Medulla oblongata (tissue), 1 donor: ENCODE measurements around the gene RPS27.
A peak's percentile ranks its signal among the peaks of the same experiment; 100 is the strongest.

Experiments
- DNase-seq: peaks from one replicate; pipeline ENCODE4 v3.0.0-alpha.2; 2015; ENCODE audit errors: extremely low spot score

Gene RPS27

DNA sequence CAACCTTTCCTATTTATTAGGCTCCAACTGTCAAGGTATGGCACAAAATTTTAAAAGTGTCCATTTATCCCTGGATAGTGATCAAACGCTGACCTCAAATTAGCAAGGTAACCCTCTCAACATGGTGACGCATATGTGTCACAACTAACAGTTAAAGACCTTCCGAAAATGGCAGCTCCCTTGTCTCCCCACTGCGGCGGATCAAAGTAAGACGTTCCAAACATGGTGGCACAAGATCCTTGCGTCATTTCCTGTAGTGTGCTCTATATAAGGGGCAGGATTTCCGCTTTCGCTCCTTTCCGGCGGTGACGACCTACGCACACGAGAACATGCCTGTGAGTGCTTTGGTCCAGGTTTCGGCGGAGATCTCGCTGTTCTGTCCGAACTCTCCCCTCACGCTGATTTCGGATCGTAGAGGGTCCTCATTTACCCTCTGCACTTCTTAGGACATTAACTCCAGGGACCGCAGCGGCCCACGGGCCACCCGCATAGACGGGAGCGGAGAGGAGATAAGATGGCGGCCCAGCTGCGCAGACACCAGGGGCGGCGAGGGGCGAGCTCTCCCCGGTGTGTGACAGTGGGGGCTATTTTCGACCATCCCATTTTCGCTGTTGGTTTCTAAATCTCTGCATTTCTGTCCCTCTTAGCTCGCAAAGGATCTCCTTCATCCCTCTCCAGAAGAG, at the start of gene RPS27:
RPS27 (plus strand) TSS at position 295 of the 683 bp plus-strand sequence; CDS start at position 330, 35 bp downstream.
- DNase-seq, result peak; percentile 99

DNA sequence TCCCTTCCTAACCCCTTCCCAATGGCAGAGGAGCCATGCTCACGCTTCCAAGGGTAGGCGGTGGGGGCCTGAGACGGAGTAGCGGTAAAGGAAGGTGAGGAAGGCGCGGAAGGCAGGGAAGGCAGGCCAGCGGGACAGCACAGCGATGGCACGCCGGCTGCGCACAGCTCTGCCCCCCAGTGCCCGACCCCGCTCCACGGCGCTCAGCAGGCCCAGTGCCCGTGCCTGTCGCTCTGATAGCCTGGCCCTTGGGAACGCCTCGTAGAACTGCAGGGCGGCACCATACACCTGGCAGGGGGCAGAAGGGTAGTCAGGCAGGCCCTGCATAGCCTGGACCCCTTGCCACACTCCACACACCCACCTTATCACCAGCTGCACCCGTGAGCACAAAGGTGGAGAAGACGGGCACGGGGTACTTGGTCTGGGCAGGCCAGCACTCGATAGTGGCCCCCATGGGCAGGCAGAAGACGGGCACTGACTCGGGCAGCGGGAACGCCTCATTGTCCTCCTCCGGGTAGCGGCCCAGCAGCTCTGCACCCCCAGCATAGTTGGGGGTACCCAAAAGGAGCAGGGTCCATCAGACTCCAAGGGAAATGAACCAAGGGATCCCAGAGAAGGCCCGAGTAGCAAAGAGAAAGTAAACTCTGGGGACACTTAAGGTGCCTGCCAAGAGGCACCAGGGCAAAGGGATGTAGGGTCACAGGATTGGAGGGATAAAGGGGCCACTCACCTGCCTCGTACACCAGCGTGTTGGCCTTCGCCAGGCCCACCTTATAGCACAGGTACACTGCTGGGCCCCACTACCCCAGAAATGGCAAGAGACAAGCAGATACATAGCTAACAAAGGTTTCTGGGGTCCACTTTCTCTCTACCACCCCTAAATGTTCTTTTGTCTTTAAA, 48.5 kb upstream of the RPS27 start:
- DNase-seq, result no peak

DNA sequence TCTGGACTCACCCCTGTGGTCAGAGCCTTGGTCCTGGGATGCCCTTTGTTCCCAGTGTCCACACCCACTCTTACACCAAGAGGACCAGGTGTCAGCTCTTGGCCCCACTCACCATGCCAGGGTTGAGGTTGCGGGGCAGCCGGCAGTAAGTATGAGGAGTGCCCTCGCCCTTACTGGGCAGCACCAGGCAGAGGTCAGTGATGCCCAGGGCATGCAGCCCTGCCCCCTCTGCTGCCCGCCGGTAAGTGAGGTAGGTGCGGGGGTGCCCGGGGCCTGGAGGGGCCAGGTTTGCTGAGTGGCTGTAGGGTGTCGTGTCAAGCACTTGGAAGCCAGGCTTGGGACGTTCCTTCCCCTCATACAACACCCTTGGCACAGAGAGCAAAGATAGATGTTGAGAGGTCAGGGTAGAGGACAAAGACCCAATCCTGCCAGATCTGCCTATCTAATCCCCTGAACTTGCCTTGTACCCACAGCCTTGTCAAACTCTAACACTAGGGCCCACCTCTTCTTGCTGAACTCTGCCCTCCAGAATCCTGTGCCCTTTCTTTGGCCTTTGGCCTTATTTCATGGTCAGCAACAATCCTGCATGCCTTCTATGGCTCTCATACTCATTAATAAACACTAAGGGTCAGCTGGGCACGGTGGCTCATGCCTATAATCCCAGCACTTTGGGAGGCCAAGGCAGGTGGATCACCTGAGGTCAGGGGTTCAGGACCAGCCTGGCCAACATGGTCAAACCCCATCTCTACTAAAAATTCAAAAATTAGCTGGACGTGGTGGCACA, 47.6 kb upstream of the RPS27 start:
- DNase-seq, result no peak

DNA sequence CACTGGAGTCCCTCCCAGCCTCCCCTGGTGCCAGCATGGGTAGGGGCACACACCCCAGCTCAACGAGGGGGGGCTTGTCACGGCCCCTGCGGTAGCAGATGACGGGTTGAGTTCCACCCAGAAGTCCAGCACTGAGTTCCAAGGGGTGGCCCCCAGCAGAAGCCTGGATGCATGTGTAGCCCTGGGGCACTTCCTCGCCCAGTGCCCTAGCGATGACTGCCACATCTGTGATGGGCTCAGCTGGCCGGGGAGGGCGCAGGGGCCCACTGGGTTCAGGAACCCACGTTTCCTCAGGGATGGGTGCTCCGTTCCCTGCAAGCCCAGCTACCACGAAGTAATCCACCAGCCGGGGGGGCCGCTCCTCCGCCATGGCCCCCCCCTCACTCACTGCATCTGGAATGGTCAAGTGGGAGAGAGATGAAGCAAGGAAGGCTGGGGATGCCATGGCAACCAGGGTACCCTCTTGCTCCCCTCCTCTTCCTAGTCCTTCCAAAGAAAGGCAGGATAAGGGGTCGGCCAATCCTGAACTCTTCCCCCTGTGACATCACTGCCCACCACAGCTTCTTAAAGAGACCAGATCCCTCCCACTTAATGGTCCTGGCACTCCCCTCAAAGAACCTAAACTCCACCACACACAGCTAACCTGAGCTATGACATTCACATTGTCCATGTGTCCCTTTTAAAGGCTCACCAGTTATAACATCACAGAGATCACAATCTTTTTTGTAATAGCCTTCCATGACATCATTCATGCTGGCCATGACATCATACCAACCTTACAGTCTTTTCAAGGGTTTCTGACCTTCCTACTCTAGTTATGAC, 46.3 kb upstream of the RPS27 start:
- DNase-seq, result no peak

DNA sequence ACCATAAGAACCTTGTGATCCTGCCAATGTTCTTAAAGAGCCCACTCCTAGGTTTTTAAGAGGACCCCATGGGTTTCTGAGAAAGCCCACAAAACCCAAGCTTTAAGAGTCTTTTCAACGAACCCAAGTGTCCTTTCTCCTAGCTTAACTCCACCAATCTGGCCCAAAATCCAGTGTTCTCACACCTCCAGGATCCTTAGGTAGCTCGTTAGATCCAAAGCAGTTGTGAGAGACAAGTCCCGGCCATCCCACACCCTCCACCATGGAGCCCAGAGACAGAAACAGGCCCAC, 45.8 kb upstream of the RPS27 start:
- no peak for DNase-seq

DNA sequence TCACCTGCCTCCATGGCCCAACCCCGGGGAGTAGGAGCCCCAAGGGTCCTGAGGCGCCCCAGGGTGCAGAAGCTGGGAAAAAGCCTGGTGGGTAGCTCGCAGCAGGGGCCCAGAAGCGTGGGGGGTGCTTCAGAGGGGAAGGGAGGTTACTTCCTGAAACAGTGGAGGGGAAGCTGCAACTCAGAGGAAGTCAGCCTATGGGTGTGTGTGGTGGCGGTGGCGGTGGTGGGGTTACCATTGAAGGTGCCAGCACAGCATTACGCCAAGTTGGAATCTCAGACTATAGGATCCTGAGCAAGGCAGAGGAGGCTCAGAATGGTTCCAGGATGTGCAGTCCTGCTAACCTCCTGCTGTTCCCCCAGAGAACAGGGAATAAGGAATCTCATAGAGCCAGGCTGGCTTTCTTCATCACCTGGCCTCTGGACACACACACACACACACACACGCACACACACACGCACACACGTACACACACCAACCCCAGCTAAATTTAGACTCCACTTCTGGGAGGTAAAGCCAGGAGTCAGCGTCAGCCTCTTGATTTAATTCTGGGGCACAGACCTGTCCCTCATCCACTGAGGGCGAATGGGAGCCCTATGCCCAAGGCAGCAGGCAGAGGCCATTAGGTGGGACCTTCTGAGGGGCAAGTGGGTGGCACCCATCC, 45.3 kb upstream of the RPS27 start:
- DNase-seq, result peak; percentile 56

DNA sequence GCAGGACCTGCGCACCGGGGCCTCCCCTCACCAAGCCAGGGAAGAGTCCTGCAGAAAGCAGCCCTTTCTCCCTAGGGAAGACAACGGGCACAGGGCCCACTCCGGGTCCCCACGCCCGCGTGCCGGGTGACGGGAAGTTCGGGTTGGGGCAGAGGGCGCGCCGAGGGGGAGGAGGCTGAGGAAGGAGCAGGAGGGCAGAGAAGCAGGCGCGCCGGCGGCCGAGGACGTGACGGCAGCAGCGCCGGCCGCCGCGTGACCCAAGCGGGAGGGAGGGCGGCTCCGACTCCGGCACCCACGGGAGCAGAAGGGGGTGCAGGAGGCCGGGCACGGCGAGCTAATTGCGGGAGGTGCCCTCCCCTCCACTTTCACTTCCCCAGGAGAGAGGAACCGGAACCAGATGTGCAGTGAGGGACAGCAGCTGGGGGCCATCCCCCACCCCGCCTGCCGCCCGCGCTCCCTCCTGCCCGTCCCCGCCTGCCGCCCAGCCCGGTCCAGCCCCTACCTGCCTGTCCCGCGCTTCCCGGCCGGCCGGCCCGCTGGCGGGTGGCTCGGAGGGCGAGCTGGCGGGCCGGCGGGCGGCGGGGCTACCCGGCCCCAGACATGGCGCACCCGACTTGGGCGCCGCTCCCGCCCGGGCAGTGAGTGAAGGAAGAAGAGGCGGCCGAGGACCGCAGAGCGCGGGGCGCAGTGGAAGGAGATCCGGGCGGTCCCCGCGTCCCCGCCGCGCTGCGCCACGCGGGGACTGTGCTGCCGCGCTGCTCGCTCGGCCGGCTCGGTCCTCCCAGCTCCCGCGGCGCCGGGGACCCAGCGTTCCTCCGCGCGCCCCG, 44.6 kb upstream of the RPS27 start:
- peak; percentile 87 for DNase-seq

DNA sequence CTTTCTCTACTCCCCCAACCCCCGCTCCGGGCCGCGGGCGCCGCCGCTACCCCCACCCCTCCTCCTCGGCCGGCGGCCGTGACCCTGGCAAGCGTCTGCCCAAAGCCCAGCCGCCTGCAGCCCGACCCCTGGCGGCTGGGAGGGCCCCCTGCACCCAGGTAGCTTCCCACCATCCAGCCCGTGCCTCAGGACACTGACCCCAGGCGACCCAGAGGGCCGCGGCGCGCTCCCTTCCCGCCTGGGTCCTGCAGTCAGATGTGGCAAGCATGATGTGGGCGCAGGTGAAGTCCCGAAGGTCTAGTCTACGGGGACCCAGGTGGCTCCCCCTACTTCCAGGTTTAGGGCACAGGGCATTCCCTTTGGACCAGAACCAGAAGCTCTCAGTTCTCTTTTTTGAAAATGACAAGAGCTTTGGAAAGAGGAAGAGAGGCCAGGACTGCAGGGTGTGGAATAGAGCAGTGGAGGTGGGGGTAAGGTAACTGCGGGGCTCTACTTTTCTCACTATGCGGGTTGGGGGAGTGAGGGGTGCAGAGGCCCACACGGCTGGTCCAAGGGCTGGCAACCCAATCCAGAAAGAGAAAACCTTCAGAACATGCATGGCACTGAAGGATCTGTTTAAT, 43.8 kb upstream of the RPS27 start, which contains the start of gene DENND4B:
DENND4B (minus strand) TSS at position 97 of the 620 bp plus-strand sequence. CDS start 2,344 bp downstream, outside the sequence.
- peak; percentile 91 for DNase-seq

DNA sequence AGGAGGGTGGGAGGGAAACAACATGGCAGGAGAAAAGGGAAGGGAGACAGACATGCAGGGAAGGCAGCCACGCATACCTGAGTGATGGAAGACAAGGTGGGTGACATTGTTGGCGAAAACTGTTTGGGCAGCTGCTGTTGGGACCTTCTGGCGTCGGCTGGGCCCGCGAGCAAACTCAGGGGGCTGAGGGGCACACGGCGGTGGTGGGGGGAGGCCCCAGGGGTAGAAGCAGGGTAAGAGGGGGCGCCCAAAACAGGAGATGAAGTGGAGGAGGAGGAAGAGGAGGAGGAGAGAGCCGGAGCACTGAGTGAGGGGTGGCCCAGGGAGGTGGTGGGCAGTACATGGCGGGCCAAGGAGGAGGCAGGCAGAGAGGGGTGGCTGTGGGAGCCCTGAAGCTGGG, 39.4 kb upstream of the RPS27 start:
- DNase-seq, result no peak

DNA sequence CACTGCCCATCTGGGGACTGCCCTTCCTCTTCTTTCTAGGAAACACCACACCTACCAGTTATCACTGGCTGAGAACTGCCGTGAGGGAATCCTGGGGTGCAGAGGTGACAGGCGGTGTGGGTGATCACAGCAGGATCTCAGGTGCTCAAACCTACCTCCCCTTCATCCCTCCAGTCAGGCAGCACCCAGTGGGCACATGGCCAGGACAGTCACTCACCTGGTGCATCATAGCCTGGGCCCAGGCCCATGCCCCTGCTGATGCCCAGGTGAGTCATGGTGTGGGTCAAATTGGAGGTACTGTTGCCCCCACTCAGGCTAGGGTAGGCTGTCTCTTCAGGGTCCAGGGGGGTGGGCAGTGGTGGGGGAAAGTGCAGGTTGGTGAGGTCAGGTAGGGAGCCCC, 38.8 kb upstream of the RPS27 start:
- no peak for DNase-seq

DNA sequence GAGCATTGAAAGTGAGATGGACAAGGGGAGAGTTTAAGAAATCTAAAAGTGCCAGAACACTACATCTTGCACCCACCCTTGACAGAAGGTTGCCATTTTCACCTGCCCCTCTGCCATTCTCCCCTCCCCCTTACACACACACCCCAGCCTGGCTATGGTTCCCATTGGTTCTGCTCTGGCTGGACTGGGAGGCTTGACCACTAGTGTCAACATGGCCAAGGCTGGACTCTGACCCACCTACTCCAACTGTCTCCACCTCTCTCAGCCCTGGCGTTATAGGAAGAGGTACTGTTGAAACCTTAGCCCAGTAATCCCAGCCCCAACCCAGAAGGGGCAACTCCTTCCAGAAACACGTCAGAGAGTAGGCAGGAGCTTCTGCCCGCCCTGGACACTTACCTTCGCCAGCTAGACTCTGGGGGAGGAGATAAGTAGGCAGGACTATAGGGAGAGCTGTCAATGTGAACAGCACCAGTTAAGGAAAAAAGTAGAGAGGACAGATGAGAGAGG, 36.6 kb upstream of the RPS27 start:
- no peak for DNase-seq

DNA sequence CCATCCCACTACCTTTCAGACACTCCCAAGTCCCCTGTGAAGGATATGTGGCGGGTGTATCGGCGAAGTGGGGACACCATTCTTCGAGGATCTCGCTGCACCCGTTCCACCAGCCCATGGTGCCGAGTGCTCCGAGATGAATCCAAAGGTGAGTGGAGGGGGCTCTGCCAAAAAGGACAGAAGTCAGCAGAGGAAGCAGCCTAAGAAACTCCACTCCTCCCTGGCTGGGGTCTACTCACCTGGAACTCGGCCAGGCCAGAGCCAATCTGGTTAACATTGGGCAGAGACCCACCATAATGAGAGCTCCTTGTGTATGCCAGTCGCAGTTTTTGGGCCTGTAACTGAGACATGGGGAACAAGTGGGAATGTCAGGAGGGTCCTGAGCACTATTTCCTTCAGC, 35.7 kb upstream of the RPS27 start:
- no peak for DNase-seq

DNA sequence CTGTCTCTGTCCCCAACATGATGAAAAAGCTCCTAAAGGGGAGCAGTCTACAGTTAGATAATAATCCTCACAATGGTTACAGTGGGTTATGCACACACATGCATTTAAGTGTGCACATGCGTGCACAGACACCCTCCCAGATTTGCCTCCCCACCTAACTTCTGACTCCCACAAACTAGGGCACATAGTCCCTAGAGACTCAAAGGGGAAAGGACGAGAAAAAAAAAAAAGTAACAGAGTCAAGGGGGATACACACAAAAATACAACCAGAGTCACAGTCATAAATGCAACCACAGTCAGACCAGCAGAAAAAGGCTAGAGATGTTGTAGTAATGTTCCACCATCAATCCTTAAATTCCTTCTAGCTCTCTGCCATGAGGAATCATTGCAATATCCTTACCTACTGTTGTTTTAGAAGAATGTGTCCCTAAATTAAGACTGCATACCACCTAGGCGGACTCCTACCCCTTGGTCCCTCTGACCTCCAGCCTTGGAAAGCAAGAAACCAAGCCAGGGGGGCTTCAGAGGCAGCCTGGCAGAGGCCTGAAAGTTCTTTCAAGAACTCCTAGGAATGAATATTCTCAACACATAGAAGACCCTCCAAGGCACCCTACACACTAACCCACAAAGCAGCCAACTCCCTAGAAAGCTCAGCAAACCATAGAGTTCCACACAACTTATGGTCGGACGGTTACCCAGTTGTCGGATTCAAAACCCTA, 33.4 kb upstream of the RPS27 start:
- no peak for DNase-seq

DNA sequence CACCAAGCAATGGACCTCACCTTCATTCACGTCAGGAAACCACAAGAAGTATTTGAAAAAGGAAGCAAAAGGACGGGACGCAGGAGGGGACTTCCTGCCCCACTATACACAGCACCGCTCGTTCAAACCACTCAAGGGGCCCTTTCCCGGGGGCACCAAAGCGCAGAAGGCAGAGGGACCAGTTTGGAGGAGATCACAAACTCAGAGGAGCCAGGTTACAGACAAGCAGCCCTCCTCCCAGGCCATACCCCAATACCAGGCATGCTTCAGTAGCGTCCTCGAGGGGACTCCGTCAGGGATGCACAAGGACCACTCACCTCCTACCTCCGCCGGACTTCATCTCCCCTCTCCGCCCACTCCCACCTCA, 32.8 kb upstream of the RPS27 start:
- no peak for DNase-seq

DNA sequence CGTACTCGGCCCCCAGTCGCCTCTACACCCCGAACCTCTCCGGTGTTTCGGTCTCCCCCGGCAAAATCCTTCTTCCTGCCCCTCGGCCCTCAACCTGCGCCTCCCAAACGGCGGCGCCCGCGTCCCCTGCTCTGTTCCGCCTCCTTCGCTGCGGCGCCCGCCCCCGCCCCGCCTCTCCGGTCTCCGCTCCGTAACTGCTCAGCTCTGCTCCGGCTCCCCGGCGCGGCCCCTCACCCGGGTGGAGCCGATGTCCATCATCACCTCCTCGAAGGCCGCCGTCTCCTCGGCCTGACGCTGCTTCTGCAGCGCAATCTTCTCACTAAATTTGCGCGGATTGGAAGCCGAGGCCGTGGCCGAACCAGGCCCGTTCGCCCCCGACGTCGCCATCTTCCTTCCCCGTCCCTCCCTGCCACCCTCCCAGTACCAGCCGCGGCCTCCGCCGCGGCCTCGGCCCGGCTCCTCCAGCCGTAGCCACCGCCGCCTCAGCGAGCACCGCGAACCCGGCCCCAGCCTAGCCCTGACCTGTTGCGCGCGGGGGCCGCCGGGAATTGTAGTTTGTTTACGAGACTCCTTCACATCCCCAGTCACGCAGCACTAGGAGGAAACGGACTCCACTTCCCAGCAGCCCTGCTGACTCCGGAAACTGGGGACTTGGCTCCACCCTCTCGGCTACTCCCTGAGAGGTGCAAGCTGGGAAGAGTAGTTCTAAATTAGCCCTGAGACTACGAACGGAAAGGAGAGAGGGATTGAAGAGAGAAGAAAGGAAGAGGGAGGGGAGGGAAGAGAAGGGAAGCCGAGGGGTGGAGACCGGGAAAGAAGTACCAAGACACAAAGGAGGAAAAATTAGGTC, 32.2 kb upstream of the RPS27 start, which contains the start of gene CRTC2:
CRTC2 (minus strand) TSS at position 502 of the 850 bp plus-strand sequence; CDS start at position 387, 115 bp downstream.
- peak; percentile 99 for DNase-seq

DNA sequence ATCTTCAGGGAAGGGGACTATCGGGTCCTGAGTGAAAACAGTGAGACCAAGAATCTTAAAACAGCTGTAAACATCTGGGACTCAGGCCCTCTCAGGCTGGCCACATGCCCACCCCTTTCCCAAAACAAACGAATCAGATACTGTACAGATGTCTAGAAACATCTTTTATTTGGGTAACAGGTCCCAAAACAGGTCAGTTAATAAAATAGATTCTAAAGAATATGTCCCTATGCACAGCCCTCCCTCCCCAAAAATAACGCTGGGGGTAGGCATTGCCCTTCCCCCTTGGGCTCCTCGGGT, 31.7 kb upstream of the RPS27 start:
- no peak for DNase-seq

DNA sequence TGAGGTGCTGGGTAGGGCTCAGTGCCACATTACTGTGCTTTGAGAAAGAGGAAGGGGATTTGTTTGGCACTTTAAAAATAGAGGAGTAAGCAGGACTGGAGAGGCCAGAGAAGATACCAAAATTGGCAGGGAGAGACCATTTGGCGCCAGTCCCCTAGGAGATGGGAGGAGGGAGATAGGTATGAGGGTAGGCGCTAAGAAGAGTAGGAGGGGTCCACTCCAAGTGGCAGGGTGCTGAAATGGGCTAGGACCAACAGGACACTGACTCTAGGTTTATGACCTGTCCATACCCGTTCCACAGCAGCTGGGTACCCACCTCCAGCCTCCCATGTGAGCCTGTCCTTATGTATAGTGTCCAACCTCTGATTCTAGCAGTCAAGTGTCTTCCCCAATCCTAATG, 31.1 kb upstream of the RPS27 start:
- DNase-seq, result no peak

DNA sequence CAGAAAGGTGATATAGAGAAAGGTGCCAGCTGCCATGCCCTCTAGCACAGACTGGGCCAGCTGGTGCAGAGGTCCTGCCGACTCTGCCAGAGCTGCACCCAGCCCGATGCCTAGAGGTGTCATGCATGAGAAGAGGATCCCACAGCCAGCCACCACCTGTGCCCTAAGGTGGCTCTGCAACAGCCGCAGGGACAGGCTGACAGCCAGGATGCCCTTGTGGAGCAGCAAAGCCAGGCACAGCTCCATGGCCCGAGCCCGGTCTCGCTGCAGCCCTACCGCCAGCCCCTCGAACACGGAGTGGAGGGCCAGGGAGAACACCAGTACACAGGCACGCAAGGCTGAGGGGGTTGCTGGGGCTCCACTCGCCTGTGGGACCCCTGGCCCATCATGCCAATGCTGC, 30.4 kb upstream of the RPS27 start:
- DNase-seq, result no peak
